HEK293 (cell line): ENCODE measurements around the gene SANBR.

ENCODE experiments used
- BCL11B ChIP-seq: fragments of 450-650 bp; formaldehyde crosslinking; IDR thresholded peaks from 2 replicates; pipeline ENCODE4 v1.5.1; 2016; ENCODE audit warnings: low read depth, missing biosample characterization, missing genetic modification characterization
- ELK4 ChIP-seq: IDR thresholded peaks from 2 replicates; pipeline ENCODE4 v1.6.1; 2011; ENCODE audit warnings: mild to moderate bottlenecking, low read depth, low read length, borderline replicate concordance
- IKZF3 ChIP-seq: fragments of 450-650 bp; IDR thresholded peaks from 2 replicates; pipeline ENCODE4 v1.5.0; 2018; ENCODE audit warnings: missing biosample characterization, mild to moderate bottlenecking, missing genetic modification characterization, moderate library complexity
- MZF1 ChIP-seq: fragments of 450-650 bp; formaldehyde crosslinking; IDR thresholded peaks from 2 replicates; pipeline ENCODE4 v1.5.1; 2017; ENCODE audit warnings: missing biosample characterization, missing genetic modification characterization, borderline replicate concordance
- PRDM4 ChIP-seq: fragments of 450-650 bp; formaldehyde crosslinking; IDR thresholded peaks from 2 replicates; pipeline ENCODE4 v1.5.1; 2017; ENCODE audit warnings: missing biosample characterization, missing genetic modification characterization
- SALL2 ChIP-seq: fragments of 450-650 bp; formaldehyde crosslinking; IDR thresholded peaks from 2 replicates; pipeline ENCODE4 v1.5.0; 2017; ENCODE audit warnings: missing biosample characterization, mild to moderate bottlenecking, missing genetic modification characterization, borderline replicate concordance
- ZBTB10 ChIP-seq: fragments of 450-650 bp; formaldehyde crosslinking; IDR thresholded peaks from 2 replicates; pipeline ENCODE4 v1.5.1; 2016; ENCODE audit warnings: missing biosample characterization, missing genetic modification characterization
- ZBTB26 ChIP-seq: fragments of 450-650 bp; formaldehyde crosslinking; optimal IDR thresholded peaks from 2 replicates; pipeline ENCODE3; 2016; ENCODE audit warnings: missing biosample characterization, mild to moderate bottlenecking, missing genetic modification characterization
- ZBTB44 ChIP-seq: fragments of 450-650 bp; IDR thresholded peaks from 2 replicates; pipeline ENCODE4 v1.5.1; 2018; ENCODE audit warnings: missing biosample characterization, mild to moderate bottlenecking, missing genetic modification characterization
- ZIC2 ChIP-seq: fragments of 450-650 bp; formaldehyde crosslinking; IDR thresholded peaks from 2 replicates; pipeline ENCODE4 v1.5.1; 2016; ENCODE audit warnings: missing biosample characterization, missing genetic modification characterization
- ZNF114 ChIP-seq: fragments of 450-650 bp; formaldehyde crosslinking; IDR thresholded peaks from 2 replicates; pipeline ENCODE4 v1.5.0; 2017; ENCODE audit warnings: missing biosample characterization, missing genetic modification characterization
- ZNF157 ChIP-seq: fragments of 450-650 bp; formaldehyde crosslinking; IDR thresholded peaks from 2 replicates; pipeline ENCODE4 v1.5.1; 2016; ENCODE audit warnings: missing biosample characterization, missing genetic modification characterization
- ZNF174 ChIP-seq: fragments of 450-650 bp; formaldehyde crosslinking; IDR thresholded peaks from 2 replicates; pipeline ENCODE4 v1.5.0; 2017; ENCODE audit warnings: missing biosample characterization, mild to moderate bottlenecking, missing genetic modification characterization
- ZNF175 ChIP-seq: fragments of 450-650 bp; formaldehyde crosslinking; IDR thresholded peaks from 2 replicates; pipeline ENCODE4 v1.5.1; 2016; ENCODE audit warnings: missing biosample characterization, missing genetic modification characterization
- ZNF26 ChIP-seq: fragments of 450-650 bp; formaldehyde crosslinking; IDR thresholded peaks from 2 replicates; pipeline ENCODE4 v1.5.1; 2016; ENCODE audit warnings: missing biosample characterization, missing genetic modification characterization
- ZNF311 ChIP-seq: fragments of 450-650 bp; formaldehyde crosslinking; IDR thresholded peaks from 2 replicates; pipeline ENCODE4 v1.5.1; 2017; ENCODE audit warnings: missing biosample characterization, missing genetic modification characterization, borderline replicate concordance
- ZNF335 ChIP-seq: fragments of 450-650 bp; formaldehyde crosslinking; conservative IDR thresholded peaks from 2 replicates; pipeline ENCODE4 v1.5.1; 2016; ENCODE audit warnings: missing biosample characterization, missing genetic modification characterization
- ZNF366 ChIP-seq: fragments of 450-650 bp; formaldehyde crosslinking; conservative IDR thresholded peaks from 2 replicates; pipeline ENCODE4 v1.5.1; 2016; ENCODE audit warnings: missing biosample characterization, missing genetic modification characterization
- ZNF391 ChIP-seq: fragments of 450-650 bp; formaldehyde crosslinking; IDR thresholded peaks from 2 replicates; pipeline ENCODE4 v1.5.1; 2016; ENCODE audit warnings: low read depth, missing biosample characterization, missing genetic modification characterization, borderline replicate concordance
- ZNF48 ChIP-seq: fragments of 450-650 bp; formaldehyde crosslinking; IDR thresholded peaks from 2 replicates; pipeline ENCODE4 v1.5.1; 2016; ENCODE audit warnings: missing biosample characterization, missing genetic modification characterization
- ZNF610 ChIP-seq: fragments of 450-650 bp; formaldehyde crosslinking; IDR thresholded peaks from 2 replicates; pipeline ENCODE4 v1.5.1; 2016; ENCODE audit warnings: missing biosample characterization, missing genetic modification characterization, borderline replicate concordance
- ZNF624 ChIP-seq: fragments of 450-650 bp; formaldehyde crosslinking; IDR thresholded peaks from 2 replicates; pipeline ENCODE4 v1.5.1; 2017; ENCODE audit warnings: missing biosample characterization, missing genetic modification characterization
- ZNF626 ChIP-seq: fragments of 450-650 bp; sonication (Bioruptor Pico); formaldehyde crosslinking; IDR thresholded peaks from 2 replicates; pipeline ENCODE4 v1.5.1; 2018; ENCODE audit warnings: missing biosample characterization, missing genetic modification characterization, inconsistent platforms
- ZNF664 ChIP-seq: fragments of 450-650 bp; formaldehyde crosslinking; IDR thresholded peaks from 2 replicates; pipeline ENCODE4 v1.5.1; 2016; ENCODE audit warnings: missing biosample characterization, missing genetic modification characterization
- ZNF692 ChIP-seq: fragments of 450-650 bp; formaldehyde crosslinking; IDR thresholded peaks from 2 replicates; pipeline ENCODE4 v1.5.1; 2016; ENCODE audit warnings: missing biosample characterization, missing genetic modification characterization
- ZNF701 ChIP-seq: fragments of 450-650 bp; formaldehyde crosslinking; IDR thresholded peaks from 2 replicates; pipeline ENCODE4 v1.5.1; 2016; ENCODE audit warnings: missing biosample characterization, missing genetic modification characterization
- ZNF776 ChIP-seq: fragments of 450-650 bp; formaldehyde crosslinking; IDR thresholded peaks from 2 replicates; pipeline ENCODE4 v1.5.0; 2017; ENCODE audit warnings: missing biosample characterization, missing genetic modification characterization, borderline replicate concordance

SANBR gene

GRCh38 chr2:61017003-61017555 is 48.6 kb upstream of the SANBR start (continued):
- 0 out of 2 replicates have a peak, but pooled peaks have one; percentile 8 for TF ChIP-seq PRDM4
- TF ChIP-seq ZNF366 (tag by site-specific recombination): peak; percentile 81
- 0 out of 2 replicates have a peak, but pooled peaks have one; percentile 66 for TF ChIP-seq ZNF391 (tag by site-specific recombination)
- peak; percentile 65; the same call in 1 of the 2 replicates for TF ChIP-seq MZF1
- peak; percentile 84 for TF ChIP-seq ZNF692 (tag by site-specific recombination)
- TF ChIP-seq ZNF311: no peak
- TF ChIP-seq ZBTB44 (tag by site-specific recombination): no peak
- TF ChIP-seq ZNF157 (tag by site-specific recombination): no peak
- TF ChIP-seq SALL2 (tag by site-specific recombination): no peak
- no peak for TF ChIP-seq ZNF114 (tag by site-specific recombination)
- no peak; the same call in 1 of the 2 replicates for TF ChIP-seq ZIC2
- TF ChIP-seq BCL11B (tag by site-specific recombination): 0 out of 2 replicates have a peak, but pooled peaks have one; percentile 52
- peak; percentile 64; the same call in 1 of the 2 replicates for TF ChIP-seq ZNF626 (tag by site-specific recombination)
- no peak for TF ChIP-seq ZNF624 (tag by site-specific recombination)
- peak; percentile 32 for TF ChIP-seq ZBTB26 (tag by site-specific recombination)
- TF ChIP-seq ZNF701 (tag by site-specific recombination): no peak
- no peak for TF ChIP-seq ZNF175
- no peak for TF ChIP-seq ZNF174 (tag by site-specific recombination)
- no peak for TF ChIP-seq ELK4
- peak; percentile 68; the same call in 1 of the 2 replicates for TF ChIP-seq ZNF664 (tag by site-specific recombination)
- no peak for TF ChIP-seq ZNF26 (tag by site-specific recombination)
- TF ChIP-seq IKZF3 (tag by site-specific recombination): peak; percentile 76
- TF ChIP-seq ZNF335 (tag by site-specific recombination): no peak
- no peak for TF ChIP-seq ZNF776 (tag by site-specific recombination)
- TF ChIP-seq ZBTB10: peak; percentile 51; the same call in 1 of the 2 replicates
- no peak for TF ChIP-seq ZNF48 (tag by site-specific recombination)
- TF ChIP-seq ZNF610 (tag by site-specific recombination): peak; percentile 62; the same call in 1 of the 2 replicates
